GM18951 (cell line): Measurements from ENCODE around the gene USH2A.
"Not testable (repeated sequence)": the region's sequence is repeated elsewhere in the genome, so short reads cannot be mapped to it uniquely, and the experiment has no call there.

ENCODE experiments used
- POLR2A ChIP-seq: IDR thresholded peaks from 4 replicates; pipeline ENCODE4 v1.6.1; 2011; ENCODE audit warnings: mild to moderate bottlenecking; ENCODE audit not compliant: insufficient read length, insufficient read depth; ENCODE audit errors: extremely low read depth
- in situ Hi-C: fragments of 300-500 bp; cut with MboI; formaldehyde crosslinking; loops from one replicate; pipeline ENCODE4 v1.12.0; 2022; ENCODE audit warnings: low sequenced_read_pairs, mixed read lengths, inconsistent platforms; ENCODE audit not compliant: unreplicated experiment

Gene USH2A

DNA sequence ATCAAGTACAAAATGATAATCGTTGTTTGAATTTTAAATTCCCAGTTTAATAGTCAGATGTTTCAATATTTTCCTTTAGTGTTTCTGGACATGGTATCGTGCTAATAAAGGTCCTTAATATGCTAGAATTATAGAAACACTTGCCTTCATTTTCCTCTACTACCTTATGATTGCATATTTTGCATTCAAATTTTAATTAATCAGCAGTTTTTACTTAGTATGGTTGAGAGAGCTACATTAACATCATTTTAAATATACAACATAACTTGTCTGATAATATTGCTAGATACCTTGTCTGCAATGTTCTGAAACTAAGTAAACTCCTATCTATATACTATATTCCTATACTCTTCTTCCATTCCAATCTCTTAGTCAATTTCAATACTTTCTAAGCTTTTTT is 66.3 kb downstream of the USH2A start:
- TF ChIP-seq POLR2A: no peak
- in situ Hi-C loops: no loop called here

DNA sequence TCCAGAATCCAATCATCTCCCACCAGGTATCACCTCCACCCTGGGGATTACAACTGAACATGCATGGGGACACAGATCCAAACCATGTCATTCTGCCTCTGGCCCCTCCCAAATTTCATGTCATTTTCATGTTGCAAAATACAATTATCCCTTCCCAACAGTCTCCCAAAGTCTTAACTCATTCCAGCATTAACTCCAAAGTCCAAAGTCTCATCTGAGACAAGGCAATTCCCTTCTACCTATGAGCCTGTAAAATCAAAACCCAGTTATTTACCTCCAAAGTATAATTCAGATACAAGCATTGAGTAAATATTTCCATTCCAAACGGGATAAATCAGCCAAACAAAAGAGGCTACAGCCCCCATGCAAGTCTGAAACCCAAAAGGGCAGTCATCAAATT is 73.1 kb downstream of the USH2A start:
- in situ Hi-C loops: no loop called here
- TF ChIP-seq POLR2A: no peak

DNA sequence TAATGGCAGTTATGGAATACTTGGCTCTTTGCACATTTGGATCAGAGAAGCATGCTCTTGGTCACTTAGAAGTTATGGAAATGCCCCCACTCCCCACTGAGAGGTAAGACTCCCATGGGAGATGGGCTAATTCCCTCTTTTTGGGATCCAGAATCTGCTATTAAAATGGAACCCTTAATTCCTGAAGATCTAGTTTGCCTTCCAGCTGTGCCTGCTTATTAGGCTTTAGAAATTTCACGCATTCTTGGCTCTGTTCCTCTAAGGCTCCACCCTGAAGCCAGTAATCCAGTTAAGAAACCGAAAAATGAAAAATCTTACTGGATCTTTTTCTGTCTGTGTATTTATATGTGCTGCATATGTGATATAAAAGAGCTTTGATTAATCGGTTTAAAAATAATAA is 76.7 kb downstream of the USH2A start:
- TF ChIP-seq POLR2A: no peak
- in situ Hi-C loops: no loop called here

DNA sequence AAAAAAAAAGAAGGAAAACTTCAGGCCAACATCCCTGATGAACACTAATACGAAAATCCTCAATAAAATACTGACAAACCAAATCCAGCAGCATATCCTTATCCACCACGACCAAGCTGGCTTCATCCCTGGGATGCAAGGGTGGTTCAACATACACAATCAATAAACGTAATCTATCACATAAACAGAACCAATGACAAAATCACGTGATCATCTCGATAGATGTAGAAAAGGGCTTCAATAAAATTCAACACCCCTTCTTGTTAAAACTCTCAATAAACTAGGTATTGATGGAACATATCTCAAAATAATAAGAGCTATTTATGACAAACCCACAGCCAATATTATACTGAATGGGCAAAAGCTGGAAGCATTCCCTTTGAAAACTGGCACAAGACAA is 82.7 kb downstream of the USH2A start:
- in situ Hi-C loops: not testable (repeated sequence)

DNA sequence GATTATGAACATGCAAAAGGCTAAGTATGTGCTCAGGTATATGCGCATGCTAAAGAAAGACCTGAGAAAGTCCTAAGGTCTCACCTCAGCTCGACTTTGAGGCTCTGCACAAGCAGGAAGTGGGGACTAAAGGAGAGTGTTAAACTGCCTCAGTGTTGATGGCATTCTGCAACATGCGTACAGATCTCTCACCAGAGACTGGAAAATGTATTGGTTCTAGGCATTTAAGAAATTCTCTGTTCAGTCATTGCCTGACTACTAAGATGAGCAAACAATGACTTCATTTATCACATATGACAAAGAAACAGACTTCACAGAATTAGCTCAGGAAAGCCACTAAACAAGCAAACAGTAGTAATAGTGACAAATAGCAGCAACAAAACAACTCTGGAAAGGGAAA is 90.8 kb downstream of the USH2A start:
- in situ Hi-C loops: no loop called here
- no peak for TF ChIP-seq POLR2A

DNA sequence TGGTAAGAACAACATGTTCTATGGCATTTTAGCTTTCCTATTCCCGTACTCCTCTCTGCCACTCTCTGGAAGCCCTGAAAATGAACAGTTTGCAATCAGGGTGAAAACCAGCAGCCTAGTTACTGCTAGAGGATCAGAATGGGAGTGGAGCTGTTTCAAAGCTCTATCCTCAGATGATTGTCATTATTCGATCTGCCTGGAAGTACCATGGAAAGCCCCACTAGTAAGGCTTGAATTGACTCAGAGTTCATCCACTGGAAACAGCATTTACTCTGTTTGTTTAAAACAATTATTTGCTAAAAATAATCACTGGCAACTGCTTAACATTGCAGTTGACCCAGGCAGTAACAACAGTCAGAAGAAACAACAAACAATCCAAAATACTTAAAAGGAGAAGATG is 91.2 kb downstream of the USH2A start:
- in situ Hi-C loops: no loop called here
- no peak for TF ChIP-seq POLR2A

DNA sequence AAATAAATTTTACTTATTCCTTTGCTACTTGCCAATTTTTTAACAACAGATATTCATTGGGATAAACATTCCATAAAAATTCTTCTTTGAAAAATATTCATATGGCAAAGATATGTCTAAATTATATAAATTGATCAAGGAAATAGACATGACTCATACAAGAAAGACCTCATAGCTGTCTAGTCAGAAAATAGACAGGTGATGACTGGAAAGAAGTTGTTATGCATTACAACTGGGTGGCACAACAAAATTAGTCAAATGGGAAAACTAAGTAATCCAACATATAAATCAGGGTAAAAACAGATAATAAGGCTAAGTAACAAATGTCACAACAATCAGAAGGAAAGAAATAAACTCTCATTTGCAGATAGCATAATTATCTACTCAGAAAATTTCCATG is 92.0 kb downstream of the USH2A start:
- no peak for TF ChIP-seq POLR2A
- in situ Hi-C loops: no loop called here

DNA sequence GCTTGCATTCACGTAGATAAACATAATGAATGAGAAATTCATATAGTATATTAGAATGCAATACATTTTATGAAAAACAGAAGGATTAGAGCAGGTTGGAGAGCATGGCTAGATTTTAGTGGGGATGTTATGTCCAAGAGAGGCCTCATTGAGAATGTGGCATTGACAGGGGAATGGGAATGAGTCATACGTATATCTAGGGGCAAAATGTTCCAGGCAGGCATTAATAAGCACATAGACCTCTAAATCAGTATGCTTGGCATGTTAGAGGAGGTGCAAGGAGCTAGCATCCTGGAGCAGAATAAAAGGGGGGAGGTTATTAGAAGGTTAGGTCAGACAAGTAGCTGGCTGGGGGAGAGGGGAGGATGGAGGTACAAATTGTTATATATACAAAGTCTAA is 93.0 kb downstream of the USH2A start:
- in situ Hi-C loops: no loop called here
- TF ChIP-seq POLR2A: no peak

DNA sequence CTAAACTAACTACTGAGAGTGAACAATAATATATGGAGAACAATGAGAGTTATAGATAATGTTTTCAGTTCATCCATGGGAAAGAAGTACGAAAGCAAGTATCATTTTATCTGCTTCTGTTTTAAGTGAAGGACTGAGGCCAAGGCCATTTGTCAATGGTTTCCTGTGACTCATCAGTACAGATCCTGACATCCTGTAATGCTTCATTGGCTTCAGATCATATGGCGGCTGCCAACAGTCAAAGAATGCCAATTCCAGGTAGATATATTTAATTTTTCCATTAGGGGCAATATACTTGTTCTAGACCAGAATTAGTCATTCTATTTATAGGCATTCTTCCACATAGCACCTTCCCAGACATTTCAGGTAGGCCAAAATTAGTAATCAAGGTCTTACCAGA is 97.3 kb downstream of the USH2A start:
- no peak for TF ChIP-seq POLR2A

DNA sequence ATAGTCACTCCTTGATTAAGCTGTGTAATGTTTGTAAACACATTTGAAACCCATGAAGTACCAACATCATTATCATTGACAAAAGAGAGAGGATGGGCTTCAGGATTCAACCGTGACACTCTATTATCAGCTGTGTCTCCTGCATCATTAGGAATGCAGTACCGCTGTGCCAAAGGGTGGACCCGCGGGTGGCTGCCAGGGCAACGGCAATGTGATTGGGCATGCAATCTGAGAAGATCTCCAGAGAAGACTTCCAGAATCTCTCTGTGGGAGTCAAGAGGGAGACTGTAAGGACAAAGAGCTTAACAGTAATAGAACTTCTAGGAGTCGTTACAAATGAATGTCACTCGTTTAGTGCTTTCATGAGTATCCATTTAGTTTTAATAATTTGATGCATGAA is 97.9 kb downstream of the USH2A start:
- in situ Hi-C loops: no loop called here
- no peak for TF ChIP-seq POLR2A

More for the DNA sequence above, 97.3 kb downstream of the USH2A start:
- in situ Hi-C loops: no loop called here

DNA sequence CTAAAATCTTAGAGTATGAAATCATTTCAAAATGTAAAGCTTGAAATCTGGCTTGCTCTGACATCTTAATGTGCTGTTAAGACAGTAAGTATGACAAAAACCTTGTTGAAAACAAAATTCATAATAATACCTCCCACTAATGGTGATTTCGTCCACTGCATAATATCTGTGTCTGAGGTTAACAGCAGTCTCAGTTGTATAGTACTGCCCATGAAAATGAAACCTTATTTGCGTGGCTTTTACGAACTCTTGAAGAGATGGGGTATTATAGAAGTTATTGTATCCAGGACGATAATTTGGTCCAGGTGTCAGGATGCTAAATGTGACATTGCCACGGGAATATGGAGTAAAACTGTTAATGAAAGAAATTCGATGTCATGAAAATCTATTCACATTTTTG is 99.9 kb downstream of the USH2A start:
- in situ Hi-C loops: no loop called here
- no peak for TF ChIP-seq POLR2A

DNA sequence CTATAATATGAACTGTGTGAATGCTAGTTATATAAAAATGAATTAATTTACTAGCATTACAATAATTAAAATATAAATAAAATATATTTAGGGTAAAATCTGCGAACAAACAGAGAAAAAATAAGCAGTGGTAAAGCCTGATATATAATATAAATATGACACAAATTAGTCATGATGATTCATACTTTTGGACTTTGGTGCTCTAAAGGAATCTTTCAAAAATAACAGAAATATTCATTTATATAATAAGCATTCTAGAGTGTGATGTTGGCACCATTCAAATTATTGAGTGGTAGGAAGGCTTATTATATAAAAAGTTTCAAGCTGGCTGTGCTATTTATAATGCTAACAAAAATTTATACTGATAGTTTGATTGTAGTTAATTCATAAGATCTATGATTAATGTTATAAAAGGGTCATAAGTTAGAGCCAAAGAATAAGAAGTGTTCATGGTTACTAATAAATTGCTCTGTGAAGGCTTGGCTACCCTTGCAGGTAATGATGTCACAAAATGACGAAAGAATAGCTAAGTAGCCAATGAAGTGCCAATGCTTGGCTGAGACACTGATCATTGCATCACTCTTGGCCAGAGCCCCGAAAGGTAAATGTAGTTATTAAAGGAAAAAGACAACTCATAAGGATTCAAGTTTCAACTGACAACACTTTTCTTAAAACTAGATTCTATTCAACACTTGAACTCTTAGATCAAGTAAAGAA is 108.7 kb downstream of the USH2A start:
- in situ Hi-C loops: no loop called here
- no peak for TF ChIP-seq POLR2A

DNA sequence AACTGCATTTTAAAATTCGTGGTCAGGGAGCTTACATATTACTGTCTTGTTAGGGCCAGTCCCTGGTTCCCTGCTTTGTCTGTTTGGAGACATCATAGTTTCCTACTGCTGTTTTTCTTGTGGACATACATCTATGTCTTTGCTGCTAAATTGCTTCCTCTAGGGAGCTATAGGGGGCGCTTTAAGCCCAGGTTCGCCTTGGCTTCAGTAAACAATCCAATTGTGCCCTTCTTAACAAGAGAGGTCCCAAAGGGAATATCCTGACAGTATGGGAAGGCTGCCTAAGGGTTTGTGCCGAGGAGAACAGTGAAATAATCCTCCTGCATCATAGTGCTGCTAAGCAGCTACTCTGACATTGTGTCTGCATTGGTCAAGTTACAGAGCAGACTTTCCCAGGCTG is 112.5 kb downstream of the USH2A start:
- no peak for TF ChIP-seq POLR2A
- in situ Hi-C loops: no loop called here

DNA sequence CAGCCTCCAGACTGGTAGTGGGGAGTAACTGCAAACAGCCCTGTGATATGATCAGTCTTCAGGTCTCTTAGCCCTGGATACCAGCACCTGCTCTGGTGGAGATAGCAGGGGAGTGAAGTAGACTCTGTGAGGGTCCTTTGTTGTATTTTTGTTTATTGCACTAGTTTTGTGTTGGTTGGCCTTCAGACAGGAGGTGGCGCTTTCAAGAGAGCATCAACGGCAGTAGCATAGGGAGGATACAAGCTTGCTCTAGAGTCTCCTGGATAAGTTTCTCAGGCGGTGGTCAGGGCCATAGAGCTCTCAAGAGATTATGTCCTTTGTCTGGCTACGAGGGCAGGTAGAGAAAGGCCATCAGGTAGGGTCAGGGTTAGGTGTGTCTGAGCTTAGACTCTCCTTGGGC is 116.4 kb downstream of the USH2A start:
- in situ Hi-C loops: no loop called here
- no peak for TF ChIP-seq POLR2A

DNA sequence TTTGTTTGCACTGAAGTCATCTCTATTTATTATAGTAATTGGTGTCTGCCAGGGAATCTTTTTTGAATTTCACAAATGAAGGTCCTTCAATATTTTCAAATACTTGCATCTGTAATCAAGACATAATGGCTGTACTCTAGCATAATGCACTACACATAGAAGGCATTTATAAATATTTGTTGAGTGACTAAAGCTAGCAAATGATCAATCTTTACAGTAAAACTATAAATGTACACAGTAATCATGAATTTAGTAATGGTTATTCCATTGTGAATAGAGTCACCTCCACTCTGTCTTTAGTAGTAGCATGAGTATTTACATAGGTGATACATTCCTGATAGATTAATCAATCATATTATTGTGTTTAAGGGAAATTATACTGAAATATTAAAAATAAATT is 119.6 kb downstream of the USH2A start:
- in situ Hi-C loops: no loop called here
- no peak for TF ChIP-seq POLR2A
